Mesodermal cell (in vitro differentiated cells): ENCODE measurements around the gene LOXL1.
A peak's percentile ranks its signal among the peaks of the same experiment; 100 is the strongest.

Experiments used
- H3K27ac ChIP-seq: 2 replicates; pipeline ENCODE4 v1.7.0; 2013; ENCODE audit warnings: mild to moderate bottlenecking, low read depth, low read length, moderate library complexity; ENCODE audit not compliant: severe bottlenecking
- H3K36me3 ChIP-seq: 2 replicates; pipeline ENCODE4 v1.7.1; 2013; ENCODE audit warnings: mild to moderate bottlenecking, low read length, moderate library complexity; ENCODE audit not compliant: control insufficient read depth, insufficient read depth
- H3K4me1 ChIP-seq: one replicate; pipeline ENCODE4 v1.7.1; 2013; ENCODE audit warnings: mild to moderate bottlenecking, low read length; ENCODE audit not compliant: insufficient read depth, control insufficient read depth, poor library complexity, severe bottlenecking
- H3K4me3 ChIP-seq: 2 replicates; pipeline ENCODE4 v1.7.0; 2013; ENCODE audit warnings: low read length, control low read depth, mild to moderate bottlenecking; ENCODE audit not compliant: insufficient read depth, poor library complexity, severe bottlenecking; ENCODE audit errors: extremely low read depth
- H3K9me3 ChIP-seq: 2 replicates; pipeline ENCODE4 v1.7.1; 2013; ENCODE audit warnings: mild to moderate bottlenecking, low read length, moderate library complexity; ENCODE audit not compliant: control insufficient read depth
- WGBS, 2 experiments: methylation state at CpG; one replicate each; pipeline ENCODE4 v1.1.5; 2013; ENCODE audit warnings: missing lambda C conversion rate in 2 of 2; ENCODE audit not compliant: insufficient coverage in 2 of 2; 5-methylcytosine and 5-hydroxymethylcytosine counted together

LOXL1 gene

DNA sequence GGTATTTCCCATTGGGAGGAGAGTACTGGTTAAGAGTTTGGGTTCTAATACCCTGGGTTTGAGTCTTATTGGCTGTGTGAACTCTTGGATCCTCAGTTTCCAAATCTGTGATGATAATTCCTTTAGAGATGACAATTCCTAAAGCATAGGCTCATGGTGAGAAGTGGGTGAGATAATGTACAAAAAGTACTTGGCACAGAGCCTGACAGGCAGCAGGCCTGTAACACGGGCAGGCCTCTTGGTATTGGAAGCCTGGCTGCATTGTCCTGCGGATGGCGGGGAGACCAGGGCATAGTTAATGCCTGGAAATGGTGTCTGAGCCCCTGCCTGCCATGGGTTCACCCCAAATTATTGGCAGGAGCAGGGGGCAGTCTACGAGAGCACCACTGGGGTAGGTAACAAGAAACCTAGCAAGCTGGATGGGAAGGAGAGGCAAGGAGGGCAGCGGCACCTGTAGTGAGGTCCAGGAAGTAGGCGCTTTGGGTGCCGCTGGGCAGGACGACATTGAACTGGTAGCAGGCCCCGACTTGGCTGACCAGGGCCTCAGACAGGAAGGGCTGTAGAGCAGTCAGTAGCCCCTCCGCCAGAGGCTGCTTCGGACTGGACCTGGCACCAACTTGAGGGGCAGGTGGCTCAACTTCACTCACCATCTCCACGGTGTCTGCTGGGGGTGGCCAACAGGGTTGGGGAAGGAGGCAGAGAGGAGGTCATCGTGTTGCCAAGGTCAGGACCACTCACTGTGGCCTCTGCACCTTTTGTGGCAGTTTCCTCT lies 58.1 kb downstream of the LOXL1 start:
- Histone ChIP-seq H3K4me1 (peaks cover 18% of the 10 kb centered on the region), H3K27ac (no peak overlapping the region), H3K36me3 (no peaks in the 10 kb centered on the region), H3K9me3 (no peaks in the 10 kb centered on the region), H3K4me3 (no peak overlapping the region)
- WGBS, 2 experiments, result 92 to 98% methylated on average over 12 of the region's 13 CpGs

GRCh38 chr15:73985101-73985873 lies 59.0 kb downstream of the LOXL1 start:
- H3K4me1 ChIP-seq, result peaks cover 22% of the 10 kb centered on the region
- 92 to 97% methylated on average over 12 to 13 of the region's 13 CpGs for WGBS, 2 experiments
- no peak overlapping the region for H3K4me3 ChIP-seq
- H3K36me3 ChIP-seq, result no peaks in the 10 kb centered on the region
- H3K27ac ChIP-seq, result peak overlapping the region; percentile 41
- no peaks in the 10 kb centered on the region for H3K9me3 ChIP-seq

DNA sequence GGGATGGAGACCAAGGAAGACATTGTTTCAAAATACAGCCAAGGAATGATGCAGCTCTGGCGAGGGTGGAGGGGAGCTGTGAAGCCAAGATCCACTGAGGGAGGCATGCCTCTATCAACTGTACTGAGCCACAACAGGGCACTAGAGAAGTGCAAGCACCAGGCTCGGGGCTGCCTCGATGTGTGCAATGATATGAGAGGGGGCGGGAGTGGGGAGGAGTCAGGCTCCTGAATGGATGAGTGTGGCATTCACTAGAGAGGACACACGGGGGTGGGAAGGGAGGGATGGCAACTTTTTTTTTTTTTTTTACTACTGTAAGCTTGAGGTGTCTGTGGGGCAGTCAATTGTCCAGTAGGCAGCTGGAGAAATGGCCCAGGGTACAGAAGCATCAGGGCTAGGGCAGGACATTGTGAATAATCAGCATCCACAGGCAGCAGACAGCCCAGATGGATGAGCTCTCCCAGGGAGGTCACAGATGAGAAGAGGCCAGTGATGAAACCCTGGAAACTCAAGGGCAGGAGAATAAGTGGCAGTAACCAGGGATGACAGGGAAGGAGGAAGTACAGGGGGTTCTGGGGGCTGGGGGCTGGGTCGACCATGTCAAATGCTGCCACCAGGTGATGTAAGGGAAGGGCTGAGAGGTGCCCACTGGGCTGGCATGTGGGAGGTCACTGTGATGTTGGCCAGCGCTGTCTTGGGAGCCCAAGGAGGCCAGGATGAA lies 60.0 kb downstream of the LOXL1 start:
- Histone ChIP-seq H3K27ac (peak overlapping the region; percentile 41), H3K4me3 (no peak overlapping the region), H3K36me3 (no peaks in the 10 kb centered on the region), H3K9me3 (no peaks in the 10 kb centered on the region), H3K4me1 (peaks cover 26% of the 10 kb centered on the region)
- WGBS, 2 experiments, result 71 to 74% methylated on average over 5 of the region's 7 CpGs

DNA sequence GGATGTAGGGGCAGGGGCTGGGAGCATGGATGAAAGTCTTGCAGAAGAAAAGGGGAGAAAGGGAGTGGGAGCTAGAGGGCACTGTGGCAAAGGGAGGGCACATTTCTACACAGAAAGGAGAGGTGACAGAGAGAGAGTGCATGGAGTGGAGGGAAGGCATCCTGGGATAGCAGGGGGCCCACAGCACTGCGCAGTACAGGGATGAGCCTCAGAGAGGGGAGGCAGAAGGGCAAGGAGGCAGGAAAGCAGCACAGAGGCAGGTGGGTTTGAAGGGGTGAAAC lies 60.5 kb downstream of the LOXL1 start:
- Histone ChIP-seq H3K4me3 (no peak overlapping the region), H3K36me3 (no peaks in the 10 kb centered on the region), H3K9me3 (no peaks in the 10 kb centered on the region), H3K4me1 (peaks cover 31% of the 10 kb centered on the region), H3K27ac (no peak overlapping the region)
- 86 to 92% methylated on average over 1 of the region's 1 CpG for WGBS, 2 experiments

DNA sequence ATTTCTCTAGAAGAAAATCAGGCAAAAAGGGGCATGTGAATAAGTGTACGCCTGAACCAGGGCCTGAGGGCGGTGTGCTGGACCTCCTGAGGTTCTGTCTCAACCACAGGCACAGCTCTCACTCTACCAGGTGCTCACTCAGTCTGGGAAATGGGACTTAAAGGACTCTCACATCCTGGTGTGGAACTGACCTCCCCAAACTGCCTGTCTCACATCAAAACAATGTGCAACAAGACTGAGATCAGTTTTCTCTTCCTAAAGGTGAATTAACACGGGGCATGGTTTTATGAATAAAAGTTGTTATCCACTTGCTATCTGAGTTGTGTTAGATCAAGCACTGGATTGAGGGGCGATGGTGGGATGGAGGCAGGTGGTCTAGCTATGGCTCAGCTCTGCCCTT lies 61.0 kb downstream of the LOXL1 start:
- Histone ChIP-seq H3K9me3 (no peaks in the 10 kb centered on the region), H3K27ac (no peak overlapping the region), H3K4me1 (peaks cover 31% of the 10 kb centered on the region), H3K4me3 (no peak overlapping the region), H3K36me3 (no peaks in the 10 kb centered on the region)
- 85 to 96% methylated on average over 2 to 3 of the region's 4 CpGs for WGBS, 2 experiments

DNA sequence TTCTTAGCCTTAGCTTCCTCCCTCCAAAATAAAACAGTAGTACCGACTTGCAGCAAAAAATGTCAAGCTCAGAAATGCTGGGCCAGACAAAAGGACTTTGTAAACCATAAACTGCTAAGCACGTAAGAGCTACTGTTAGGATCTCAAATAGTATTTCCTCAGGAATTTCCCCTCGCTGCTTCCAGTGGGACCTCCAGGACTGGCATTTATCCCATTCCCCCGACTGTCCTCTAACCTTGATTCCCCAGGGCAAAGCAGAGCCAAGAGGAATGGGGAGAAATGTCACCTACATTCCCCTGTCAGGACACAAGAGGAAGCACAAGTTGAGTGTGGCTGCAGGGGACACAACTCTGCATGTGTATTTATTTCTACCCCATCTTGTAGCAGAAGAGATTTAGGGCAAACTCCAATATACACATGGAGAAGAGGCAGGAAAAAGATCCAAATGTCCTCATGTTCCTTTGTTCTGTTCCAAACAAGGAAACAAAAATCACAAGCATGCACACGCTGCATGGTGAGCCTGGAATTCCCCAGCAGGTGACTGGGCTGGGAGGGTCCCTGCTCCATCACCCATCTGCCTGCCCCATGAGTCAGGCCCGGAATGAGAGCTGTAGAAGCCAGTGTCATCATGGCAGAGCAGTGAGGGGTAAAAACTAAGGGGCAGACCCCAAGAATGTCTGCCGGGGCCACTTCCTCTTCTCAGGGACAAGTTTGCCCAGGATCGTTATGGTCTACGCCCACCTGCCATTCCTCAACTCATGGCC lies 61.6 kb downstream of the LOXL1 start:
- 83 to 89% methylated on average over 5 to 8 of the region's 9 CpGs for WGBS, 2 experiments
- Histone ChIP-seq H3K36me3 (no peaks in the 10 kb centered on the region), H3K27ac (no peak overlapping the region), H3K4me3 (no peak overlapping the region), H3K4me1 (peaks cover 31% of the 10 kb centered on the region), H3K9me3 (no peaks in the 10 kb centered on the region)

DNA sequence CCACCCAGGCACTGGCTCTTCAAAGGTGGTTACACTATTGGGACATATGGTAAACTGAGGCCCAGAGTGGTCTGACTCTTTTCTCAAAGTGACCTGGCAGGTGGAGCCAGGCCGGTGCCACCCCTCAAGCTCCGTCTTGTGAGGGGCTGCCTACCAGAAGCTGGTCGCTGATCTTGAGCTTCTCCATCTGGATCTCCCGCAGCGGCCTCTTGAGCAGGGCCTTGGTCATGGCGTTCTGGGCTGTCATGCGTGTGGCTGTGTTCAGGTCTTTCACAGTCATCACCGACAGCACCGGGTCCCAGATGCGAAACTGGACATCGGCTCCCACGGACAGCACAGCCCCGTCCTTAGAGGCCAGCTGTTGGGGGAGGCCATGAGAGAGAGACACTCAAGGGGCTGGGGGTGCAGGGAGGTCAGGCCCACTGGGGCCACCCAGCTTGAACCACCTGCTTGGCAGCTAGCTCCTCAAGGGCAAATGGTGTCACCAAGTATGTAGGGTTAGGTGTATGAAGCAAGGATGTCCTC lies 62.2 kb downstream of the LOXL1 start:
- H3K9me3 ChIP-seq, result no peaks in the 10 kb centered on the region
- peaks cover 31% of the 10 kb centered on the region for H3K4me1 ChIP-seq
- H3K36me3 ChIP-seq, result no peaks in the 10 kb centered on the region
- H3K27ac ChIP-seq, result no peak overlapping the region
- no peak overlapping the region for H3K4me3 ChIP-seq
- WGBS, 2 experiments, result 95 to 98% methylated on average over 13 of the region's 13 CpGs

DNA sequence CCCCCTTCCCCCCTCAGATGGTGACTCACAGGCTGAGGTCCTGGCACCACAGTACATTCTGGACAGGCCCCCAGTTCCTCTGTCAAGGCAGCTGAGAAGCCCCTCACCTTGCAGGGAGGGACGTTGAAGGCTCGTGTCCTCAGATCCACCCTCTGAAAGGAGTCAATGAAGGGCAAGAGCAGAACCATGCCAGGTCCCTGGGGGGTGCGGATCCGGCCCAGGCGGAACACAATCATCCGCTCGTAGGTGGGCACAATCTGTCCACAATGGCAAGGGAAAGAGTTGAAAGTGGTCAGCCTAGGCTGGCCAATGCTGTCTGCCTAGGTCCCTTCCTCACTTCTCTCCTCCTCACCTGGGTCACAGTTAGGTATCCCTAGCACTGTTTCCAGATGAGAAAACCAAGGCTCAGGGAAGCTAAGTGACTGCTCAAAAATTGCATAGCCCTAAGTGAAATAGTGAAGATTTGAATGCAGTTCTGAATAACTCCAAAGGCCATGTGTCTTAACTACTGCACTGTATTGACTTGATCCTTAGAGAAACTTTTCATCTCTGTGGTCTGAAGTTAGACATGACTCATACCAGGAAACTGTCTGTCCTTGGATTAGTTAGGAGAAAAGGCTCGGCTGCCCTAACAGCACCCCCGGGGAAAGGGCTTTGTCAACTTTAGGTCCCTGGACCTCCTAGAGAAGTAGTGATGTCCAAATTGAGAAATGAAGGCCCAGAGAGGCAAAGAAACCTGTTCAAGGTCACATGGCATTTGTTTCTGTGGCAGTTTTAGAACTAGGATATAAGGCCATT lies 62.9 kb downstream of the LOXL1 start:
- H3K4me3 ChIP-seq, result no peak overlapping the region

DNA sequence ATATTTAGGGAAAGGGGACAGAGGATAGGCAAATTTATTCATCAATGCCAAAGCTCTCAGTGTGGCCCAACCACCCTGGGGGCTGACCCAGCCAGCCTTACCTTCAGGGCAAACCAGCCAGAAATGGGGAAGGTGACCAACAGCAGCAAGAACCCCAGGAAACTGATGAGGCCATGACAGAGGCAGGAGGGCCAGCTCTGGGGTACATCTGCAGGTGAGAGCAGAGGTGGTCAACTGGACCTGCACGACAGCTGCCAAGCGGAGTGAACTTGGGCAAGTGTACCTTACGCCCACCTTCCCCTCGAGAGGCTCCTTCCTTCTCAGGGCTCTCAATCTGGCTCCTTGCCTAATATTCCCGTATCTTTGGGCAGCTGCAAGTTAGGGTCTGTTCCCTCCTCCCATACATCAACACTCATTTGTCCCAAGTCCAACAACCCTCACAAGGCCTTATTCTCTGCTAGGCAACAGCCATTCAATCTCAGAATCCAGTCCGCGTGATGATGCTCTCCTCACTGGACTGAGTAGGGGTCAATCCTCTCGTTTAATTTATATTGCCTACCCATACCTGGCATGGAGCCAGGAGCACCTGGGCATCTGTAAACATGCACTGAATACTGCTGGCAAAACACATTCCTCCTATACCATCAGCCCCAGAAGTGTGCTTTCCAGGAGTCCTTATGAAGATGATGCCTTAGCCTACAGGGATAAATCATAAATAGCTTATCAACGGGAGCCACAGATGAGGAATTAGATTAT lies 64.2 kb downstream of the LOXL1 start:
- Histone ChIP-seq H3K9me3 (no peaks in the 10 kb centered on the region), H3K27ac (no peak overlapping the region), H3K4me3 (no peak overlapping the region), H3K36me3 (no peaks in the 10 kb centered on the region), H3K4me1 (peaks cover 31% of the 10 kb centered on the region)
- 91 to 92% methylated on average over 8 of the region's 9 CpGs for WGBS, 2 experiments

More for the DNA sequence above, 62.9 kb downstream of the LOXL1 start:
- H3K27ac ChIP-seq, result no peak overlapping the region
- H3K4me1 ChIP-seq, result peaks cover 31% of the 10 kb centered on the region
- no peaks in the 10 kb centered on the region for H3K9me3 ChIP-seq
- H3K36me3 ChIP-seq, result no peaks in the 10 kb centered on the region
- WGBS, 2 experiments, result 88% methylated on average over 8 to 9 of the region's 9 CpGs
